ENCODE results near the gene ABCA1. TPM values are rescaled to one million over a fixed set of nuclear protein-coding genes. Genes with fewer than 3 reads are reported as not detected.

The ABCA1 gene
- total RNA-seq, 6 donors from 2014 or later = 27.6 to 194 (median 47.0) TPM

- no peak for ATAC-seq (ENCODE audit: low FRiP score in 2 of 2)
- Histone ChIP-seq H3K4me3 (no peak overlapping the region), H3K4me1 (peaks cover 23 to 57% (median 34%) of the 10 kb centered on the region in 4 donors), H3K9me3 (no peaks in the 10 kb centered on the region), H3K36me3 (peaks cover 0 to 4% (median 2%) of the 10 kb centered on the region in 4 donors), H3K27ac (peak overlapping the region in 2 of 4 donors; percentile 35 to 36), H3K27me3 (no peaks in the 10 kb centered on the region)
- TF ChIP-seq POLR2A (IDR thresholded peaks at IDR 0.05) (no peak), EP300 (IDR thresholded peaks at IDR 0.05) (no peak), CTCF (IDR thresholded peaks at IDR 0.05) (no peak), POLR2AphosphoS5 (IDR thresholded peaks at IDR 0.05) (no peak)
- 38 to 43% methylated on average over 2 of the region's 2 CpGs for WGBS, 2 donors
- no peak for DNase-seq
Measured at GRCh38 chr9:104905931-104906330, 22.0 kb downstream of the ABCA1 start.

- ATAC-seq (ENCODE audit: low FRiP score in 2 of 2) (no peak), DNase-seq (no peak)
- no peak overlapping the region for H3K4me3 ChIP-seq
- H3K9me3 ChIP-seq = no peaks in the 10 kb centered on the region
- peaks cover 0 to 4% (median 2%) of the 10 kb centered on the region in 4 donors for H3K36me3 ChIP-seq
- no peaks in the 10 kb centered on the region for H3K27me3 ChIP-seq
- 69 to 75% methylated on average over 4 of the region's 4 CpGs for WGBS, 2 donors
- peak overlapping the region in 2 of 4 donors; percentile 35 to 36 for H3K27ac ChIP-seq
- TF ChIP-seq CTCF (IDR thresholded peaks at IDR 0.05) = no peak
- no peak for TF ChIP-seq POLR2A (IDR thresholded peaks at IDR 0.05)
- TF ChIP-seq POLR2AphosphoS5 (IDR thresholded peaks at IDR 0.05) = no peak
- no peak for TF ChIP-seq EP300 (IDR thresholded peaks at IDR 0.05)
- peaks cover 25 to 51% (median 33%) of the 10 kb centered on the region in 4 donors for H3K4me1 ChIP-seq
Measured at GRCh38 chr9:104905153-104905901, 22.6 kb downstream of the ABCA1 start.

- 87 to 91% methylated on average over 8 of the region's 8 CpGs for WGBS, 2 donors
- ATAC-seq (ENCODE audit: low FRiP score in 2 of 2) (no peak), DNase-seq (peak in 1 of 2 donors; percentile 41)
- TF ChIP-seq POLR2A (IDR thresholded peaks at IDR 0.05) (no peak), EP300 (IDR thresholded peaks at IDR 0.05) (no peak), CTCF (IDR thresholded peaks at IDR 0.05) (no peak), POLR2AphosphoS5 (IDR thresholded peaks at IDR 0.05) (no peak)
- Histone ChIP-seq H3K4me1 (peaks cover 15 to 35% (median 32%) of the 10 kb centered on the region in 4 donors), H3K4me3 (no peak overlapping the region), H3K27me3 (no peaks in the 10 kb centered on the region), H3K36me3 (peaks cover 0 to 6% (median 2%) of the 10 kb centered on the region in 4 donors), H3K27ac (no peak overlapping the region), H3K9me3 (no peaks in the 10 kb centered on the region)
Measured at GRCh38 chr9:104903609-104904008, 24.3 kb downstream of the ABCA1 start.

GRCh38 chr9:104900871-104901270, 27.1 kb downstream of the ABCA1 start:
- WGBS, 2 donors = 74 to 79% methylated on average over 2 of the region's 2 CpGs
- Histone ChIP-seq H3K27ac (no peak overlapping the region), H3K4me3 (no peak overlapping the region)

More at GRCh38 chr9:104900871-104901270, 27.1 kb downstream of the ABCA1 start:
- ATAC-seq (ENCODE audit: low FRiP score in 2 of 2) (no peak), DNase-seq (no peak)
- no peak for TF ChIP-seq EP300 (IDR thresholded peaks at IDR 0.05)
- TF ChIP-seq POLR2A (IDR thresholded peaks at IDR 0.05) = no peak
- no peak for TF ChIP-seq POLR2AphosphoS5 (IDR thresholded peaks at IDR 0.05)
- TF ChIP-seq CTCF (IDR thresholded peaks at IDR 0.05) = no peak
- Histone ChIP-seq H3K4me1 (peaks cover 10 to 17% (median 15%) of the 10 kb centered on the region in 4 donors), H3K9me3 (no peaks in the 10 kb centered on the region), H3K36me3 (peaks cover 0 to 9% (median 3%) of the 10 kb centered on the region in 4 donors), H3K27me3 (no peaks in the 10 kb centered on the region)

Data from upper lobe of left lung (tissue), 6 donors.